Mesenchymal stem cell (in vitro differentiated cells and primary cell): Measurements from ENCODE around the gene KCNE1.
"Not testable (repeated sequence)": the region's sequence is repeated elsewhere in the genome, so short reads cannot be mapped to it uniquely, and the experiment has no call there.

Experiments used
- DNase-seq: peaks from one replicate; pipeline ENCODE4 v3.0.0-alpha.2; 2013
- H2AFZ ChIP-seq: one replicate; pipeline ENCODE4 v1.6.1; 2013; ENCODE audit warnings: low read depth, mild to moderate bottlenecking, control low read depth, inconsistent platforms, low read length, moderate library complexity
- H2AK5ac ChIP-seq: 2 replicates; pipeline ENCODE4 v1.6.1; 2013; ENCODE audit warnings: low read length, moderate library complexity, mild to moderate bottlenecking, inconsistent platforms; ENCODE audit not compliant: severe bottlenecking
- H2BK120ac ChIP-seq: one replicate; pipeline ENCODE4 v1.6.1; 2013; ENCODE audit warnings: low read depth, mild to moderate bottlenecking, inconsistent platforms, low read length, moderate library complexity
- H2BK12ac ChIP-seq, 2 experiments: one replicate each; pipeline ENCODE4 v1.6.1; 2013; ENCODE audit warnings: inconsistent platforms in 2 of 2, low read length in 2 of 2, mild to moderate bottlenecking in 2 of 2, moderate library complexity in 2 of 2, control low read depth in 1 of 2
- H2BK15ac ChIP-seq: one replicate; pipeline ENCODE4 v1.6.1; 2013; ENCODE audit warnings: mild to moderate bottlenecking, low read depth, inconsistent platforms; ENCODE audit not compliant: poor library complexity, severe bottlenecking
- H2BK5ac ChIP-seq: 2 replicates; pipeline ENCODE4 v1.6.1; 2013; ENCODE audit warnings: low read depth, mild to moderate bottlenecking, low read length, control low read depth, inconsistent platforms; ENCODE audit not compliant: poor library complexity, severe bottlenecking
- H3K14ac ChIP-seq, 2 experiments: one replicate each; pipeline ENCODE4 v1.6.1; 2013; ENCODE audit warnings: inconsistent platforms in 2 of 2, low read length in 2 of 2, control low read depth in 1 of 2, mild to moderate bottlenecking in 1 of 2, moderate library complexity in 1 of 2
- H3K18ac ChIP-seq, 2 experiments: one replicate each; pipeline ENCODE4 v1.6.1; 2013; ENCODE audit warnings: inconsistent platforms in 2 of 2, low read length in 2 of 2, control low read depth in 1 of 2, low read depth in 1 of 2, mild to moderate bottlenecking in 1 of 2
- H3K23ac ChIP-seq, 2 experiments: one replicate each; pipeline ENCODE4 v1.6.1; 2013; ENCODE audit warnings: inconsistent platforms in 2 of 2, low read length in 2 of 2, mild to moderate bottlenecking in 2 of 2, moderate library complexity in 2 of 2, control low read depth in 1 of 2
- H3K27ac ChIP-seq: 2 replicates; pipeline ENCODE4 v1.5.1; 2013; ENCODE audit warnings: mild to moderate bottlenecking, moderate library complexity, low read length, control low read depth, inconsistent platforms; ENCODE audit not compliant: poor library complexity, severe bottlenecking
- H3K27me3 ChIP-seq, 2 experiments: 2 replicates each; pipeline versions ENCODE4 v1.6.1 to v1.7.0; 2013; ENCODE audit warnings: low read length in 2 of 2, mild to moderate bottlenecking in 2 of 2, moderate library complexity in 2 of 2, control low read depth in 1 of 2, inconsistent platforms in 1 of 2; ENCODE audit not compliant: control insufficient read depth in 1 of 2, insufficient read depth in 1 of 2
- H3K36me3 ChIP-seq, 2 experiments: 2 replicates each; pipeline versions ENCODE4 v1.6.1 to v1.7.0; 2013; ENCODE audit warnings: low read length in 2 of 2, control low read depth in 1 of 2, inconsistent platforms in 1 of 2, low read depth in 1 of 2, mild to moderate bottlenecking in 1 of 2; ENCODE audit not compliant: insufficient read depth in 2 of 2, control insufficient read depth in 1 of 2
- H3K4ac ChIP-seq, 2 experiments: one replicate each; pipeline ENCODE4 v1.6.1; 2013; ENCODE audit warnings: inconsistent platforms in 2 of 2, low read length in 2 of 2, mild to moderate bottlenecking in 2 of 2, moderate library complexity in 2 of 2, control low read depth in 1 of 2, low read depth in 1 of 2
- H3K4me1 ChIP-seq: 2 replicates; pipeline ENCODE4 v1.6.1; 2013; ENCODE audit warnings: low read depth, low read length, control low read depth; ENCODE audit not compliant: control insufficient read depth, insufficient read depth
- H3K4me2 ChIP-seq: 2 replicates; pipeline ENCODE4 v1.6.1; 2013; ENCODE audit warnings: low read length, mild to moderate bottlenecking, inconsistent platforms; ENCODE audit not compliant: poor library complexity, severe bottlenecking
- H3K4me3 ChIP-seq, 2 experiments: 2 replicates each; pipeline versions ENCODE4 v1.5.1 to v1.7.0; 2013; ENCODE audit warnings: low read length in 2 of 2, mild to moderate bottlenecking in 2 of 2, control low read depth in 1 of 2, low read depth in 1 of 2; ENCODE audit not compliant: insufficient read depth in 1 of 2
- H3K79me1 ChIP-seq: replicated peaks from 2 replicates; pipeline ENCODE4 v1.6.1; 2013; ENCODE audit warnings: mild to moderate bottlenecking, control low read depth, low read length, inconsistent platforms; ENCODE audit not compliant: poor library complexity, severe bottlenecking
- H3K9ac ChIP-seq: 2 replicates; pipeline ENCODE4 v1.7.0; 2013; ENCODE audit warnings: mild to moderate bottlenecking, low read length, moderate library complexity
- H3K9me3 ChIP-seq: 2 replicates; pipeline ENCODE4 v1.7.0; 2013; ENCODE audit warnings: mild to moderate bottlenecking, low read length; ENCODE audit not compliant: control insufficient read depth
- H4K8ac ChIP-seq: one replicate; pipeline ENCODE4 v1.6.1; 2013; ENCODE audit warnings: inconsistent platforms, mild to moderate bottlenecking, low read length, moderate library complexity
- H4K91ac ChIP-seq: one replicate; pipeline ENCODE4 v1.6.1; 2013; ENCODE audit warnings: mild to moderate bottlenecking, low read length, inconsistent platforms
- WGBS: methylation state at CpG from one replicate; pipeline ENCODE4 v1.1.7; 2013; ENCODE audit warnings: mixed read lengths; 5-methylcytosine and 5-hydroxymethylcytosine counted together

The KCNE1 gene

GRCh38 chr21:34417448-34418077 lies 94.4 kb downstream of the KCNE1 start:
- not testable (repeated sequence) for H4K91ac ChIP-seq, DNase-seq, H3K4me3 ChIP-seq, H2BK15ac ChIP-seq, H2BK12ac ChIP-seq, H3K27me3 ChIP-seq, H2AK5ac ChIP-seq, H3K4ac ChIP-seq, H3K79me1 ChIP-seq, H4K8ac ChIP-seq, H3K36me3 ChIP-seq, H2AFZ ChIP-seq, H3K9ac ChIP-seq, H3K27ac ChIP-seq, H3K4me2 ChIP-seq, H2BK120ac ChIP-seq, H3K14ac ChIP-seq, H3K23ac ChIP-seq, H3K9me3 ChIP-seq, H2BK5ac ChIP-seq, H3K18ac ChIP-seq, H3K4me1 ChIP-seq
- WGBS: no CpG with 5 or more reads among the region's 5 CpGs

GRCh38 chr21:34407294-34407693 lies 104.7 kb downstream of the KCNE1 start:
- not testable (repeated sequence) for H3K4me3 ChIP-seq, H3K4ac ChIP-seq, H3K79me1 ChIP-seq, H3K18ac ChIP-seq, H4K91ac ChIP-seq, H2AFZ ChIP-seq, H3K36me3 ChIP-seq, H3K9me3 ChIP-seq, H3K4me2 ChIP-seq, H2BK120ac ChIP-seq, H3K27ac ChIP-seq, H2AK5ac ChIP-seq, H2BK15ac ChIP-seq, H3K9ac ChIP-seq, H3K27me3 ChIP-seq, H3K14ac ChIP-seq, H2BK5ac ChIP-seq, H3K4me1 ChIP-seq, DNase-seq, H2BK12ac ChIP-seq, H4K8ac ChIP-seq, H3K23ac ChIP-seq
- no CpG with 5 or more reads among the region's 9 CpGs for WGBS

DNA sequence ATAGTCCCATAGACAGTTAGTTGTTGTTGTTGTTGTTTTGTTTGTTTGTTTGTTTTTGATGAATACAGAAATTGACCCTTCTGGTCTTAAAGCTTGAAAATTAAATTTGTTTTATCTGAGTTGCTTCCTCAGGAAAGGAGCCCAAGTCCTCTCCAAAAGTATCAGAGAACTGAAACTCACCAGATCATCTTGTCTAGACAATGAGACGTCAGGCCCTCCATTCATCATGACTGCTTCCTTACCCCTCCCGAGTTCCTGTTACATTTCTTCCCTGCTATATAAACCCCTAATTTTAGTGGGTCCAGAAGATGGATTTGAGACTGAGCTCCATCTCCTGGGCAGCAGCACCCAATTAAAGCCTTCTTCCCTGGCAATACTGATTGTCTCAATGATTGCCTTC lies 105.3 kb downstream of the KCNE1 start:
- H3K4me3 ChIP-seq, H3K4ac ChIP-seq, H2BK12ac ChIP-seq, DNase-seq, H2BK5ac ChIP-seq, H2AK5ac ChIP-seq, H3K4me1 ChIP-seq, H2BK15ac ChIP-seq, H4K8ac ChIP-seq, H2BK120ac ChIP-seq, H3K23ac ChIP-seq, H3K9ac ChIP-seq, H3K18ac ChIP-seq, H3K27ac ChIP-seq, H3K14ac ChIP-seq, H3K9me3 ChIP-seq, H3K27me3 ChIP-seq, H3K79me1 ChIP-seq, H3K4me2 ChIP-seq, H4K91ac ChIP-seq, H2AFZ ChIP-seq, H3K36me3 ChIP-seq: not testable (repeated sequence)
- no CpG with 5 or more reads among the region's 2 CpGs for WGBS

- H4K91ac ChIP-seq, H2AK5ac ChIP-seq, H3K14ac ChIP-seq, H3K79me1 ChIP-seq, H3K23ac ChIP-seq, H3K18ac ChIP-seq, H3K27ac ChIP-seq, H3K4me3 ChIP-seq, H4K8ac ChIP-seq, H3K9me3 ChIP-seq, H2BK12ac ChIP-seq, H2AFZ ChIP-seq, H3K27me3 ChIP-seq, H2BK120ac ChIP-seq, H3K4me2 ChIP-seq, H2BK15ac ChIP-seq, DNase-seq, H2BK5ac ChIP-seq, H3K9ac ChIP-seq, H3K4ac ChIP-seq, H3K36me3 ChIP-seq, H3K4me1 ChIP-seq: not testable (repeated sequence)
- no CpG with 5 or more reads among the region's 6 CpGs for WGBS
These were observed 105.9 kb downstream of the KCNE1 start for GRCh38 chr21:34406102-34406501.
